ENCODE data around the gene PLCH1.

GRCh38 chr3:155330370-155330769 is 414.5 kb downstream of the PLCH1 start:
- no peak for TF ChIP-seq POU2F2 (IDR thresholded peaks at IDR 0.05; ENCODE audit: low read depth, low read length)
- no peak for TF ChIP-seq POLR2A (IDR thresholded peaks at IDR 0.05; ENCODE audit: low read depth, low read length)

Measured in GM12891 (cell line).